ENCODE measurements around the gene ANKRD36. TPM values are rescaled to one million over a fixed set of nuclear protein-coding genes. Genes with fewer than 3 reads are reported as not detected.
A peak's percentile ranks its signal among the peaks of the same experiment; 100 is the strongest.
"Not testable (repeated sequence)": the region's sequence is repeated elsewhere in the genome, so short reads cannot be mapped to it uniquely, and the experiment has no call there.

Gene ANKRD36
- total and polyA plus RNA-seq, 2 of the 13 experiments (the other 11 are each of a cell fraction or from before 2014, with no cell fraction given): 6.4 to 27.3 TPM

GRCh38 chr2:97285187-97285586, 172.2 kb downstream of the ANKRD36 start:
- H4K20me1 ChIP-seq (ENCODE audit: insufficient read depth, low read length); H3K4me1 ChIP-seq (ENCODE audit: insufficient read depth, low read length); H3K4me2 ChIP-seq (ENCODE audit: low read depth, low read length); POLR2A ChIA-PET; FAIRE-seq; H2AFZ ChIP-seq (ENCODE audit: low read length); H3K4me3 ChIP-seq (replicated peaks in 1 of 3; ENCODE audit: insufficient read depth in 1 of 3, low read depth in 2 of 3, low read length in 3 of 3); H3K27me3 ChIP-seq (ENCODE audit: control insufficient read depth in 1 of 2, insufficient read depth in 2 of 2, low read length in 2 of 2); H3K36me3 ChIP-seq (replicated peaks in 1 of 2; ENCODE audit: control insufficient read depth in 1 of 2, insufficient read depth in 2 of 2, low read length in 2 of 2); CTCF ChIA-PET (ENCODE audit: low intra/inter-chr PET ratio, low total read pairs); ATAC-seq; BruUV-seq (replicated peaks); H3K9ac ChIP-seq (ENCODE audit: insufficient read depth, low read depth, low read length); H3K79me2 ChIP-seq (ENCODE audit: insufficient read depth, low read length); DNase-seq (ENCODE audit: low spot score); H3K9me3 ChIP-seq (ENCODE audit: low read length); H3K27ac ChIP-seq (ENCODE audit: extremely low read length, insufficient read depth, low read length); intact Hi-C loops (cut with micrococcal nuclease; ENCODE audit: unreplicated experiment); in situ Hi-C loops (cut with HindIII; ENCODE audit: extremely low pct_ligation_motif_present, low pct_unique_long_range_greater_than_20kb): not testable (repeated sequence)
- WGBS (ENCODE audit: low lambda C conversion rate): no CpG with 5 or more reads among the region's 2 CpGs

DNA sequence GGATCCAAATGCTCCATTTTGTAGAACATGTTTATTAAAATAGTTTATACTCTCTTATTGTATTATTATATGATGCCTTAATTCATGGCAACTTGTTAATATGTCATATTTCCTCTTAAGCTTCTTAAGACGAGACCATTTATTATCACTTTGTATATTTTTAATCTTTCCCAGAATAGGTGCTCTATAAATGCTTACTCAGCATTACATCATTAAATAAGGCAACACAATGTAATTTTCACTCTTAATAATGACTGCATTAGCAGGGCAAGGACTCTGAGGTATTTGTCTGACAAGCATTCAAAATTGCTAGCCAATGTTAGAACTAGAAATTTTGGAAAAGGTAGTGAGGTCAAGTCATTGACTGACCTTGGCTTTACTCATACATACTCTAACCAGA, 180.7 kb downstream of the ANKRD36 start:
- H3K4me2 ChIP-seq (ENCODE audit: low read depth, low read length); H2AFZ ChIP-seq (ENCODE audit: low read length); H3K79me2 ChIP-seq (ENCODE audit: insufficient read depth, low read length); BruUV-seq (replicated peaks); intact Hi-C loops (cut with micrococcal nuclease; ENCODE audit: unreplicated experiment); H3K4me3 ChIP-seq (replicated peaks in 1 of 3; ENCODE audit: insufficient read depth in 1 of 3, low read depth in 2 of 3, low read length in 3 of 3); ATAC-seq; H3K27me3 ChIP-seq (ENCODE audit: control insufficient read depth in 1 of 2, insufficient read depth in 2 of 2, low read length in 2 of 2); FAIRE-seq; H3K4me1 ChIP-seq (ENCODE audit: insufficient read depth, low read length); DNase-seq (ENCODE audit: low spot score); H4K20me1 ChIP-seq (ENCODE audit: insufficient read depth, low read length); POLR2A ChIA-PET; H3K27ac ChIP-seq (ENCODE audit: extremely low read length, insufficient read depth, low read length); H3K9ac ChIP-seq (ENCODE audit: insufficient read depth, low read depth, low read length); CTCF ChIA-PET (ENCODE audit: low intra/inter-chr PET ratio, low total read pairs); H3K9me3 ChIP-seq (ENCODE audit: low read length); H3K36me3 ChIP-seq (replicated peaks in 1 of 2; ENCODE audit: control insufficient read depth in 1 of 2, insufficient read depth in 2 of 2, low read length in 2 of 2); in situ Hi-C loops (cut with HindIII; ENCODE audit: extremely low pct_ligation_motif_present, low pct_unique_long_range_greater_than_20kb): not testable (repeated sequence)
- WGBS (ENCODE audit: low lambda C conversion rate): 28% methylated on average over 1 of the region's 1 CpG
- TF ChIP-seq MAFF (IDR thresholded peaks at IDR 0.05; ENCODE audit: low read depth, low read length) (peak; percentile 62), MAFK (conservative IDR thresholded peaks at IDR 0.05 in 1 of 2, IDR thresholded peaks at IDR 0.05 in 1 of 2; ENCODE audit: low read length in 2 of 2) (peak; percentile 46 to 50)

Small RNAs within 50 kb of the gene (small RNA-seq; reads per million reads assigned to genes)
- 0 reads per million in 3 experiments for gene RN7SL313P (ENCODE audit: insufficient read depth in 2 of 3, insufficient read length in 3 of 3, low read depth in 2 of 3, low replicate concordance in 1 of 3)

Other genes starting within 250 kb of the ANKRD36 start
- 11.3 and 25.9 TPM in 2 replicates for gene SEMA4C, start 243.1 kb upstream of the ANKRD36 start, total RNA-seq (2016; rRNA removed; fragmentation: Illumina TruSeq; extraction: Trizol)
- 46.6 and 69.2 TPM in 2 replicates for gene SEMA4C, start 243.1 kb upstream of the ANKRD36 start, polyA plus RNA-seq (2011; rRNA removed)
- not detected in 2 replicates for gene FAM178B, start 126.6 kb upstream of the ANKRD36 start, total RNA-seq (2016; rRNA removed; fragmentation: Illumina TruSeq; extraction: Trizol)
- not detected in 2 replicates for gene FAM178B, start 126.6 kb upstream of the ANKRD36 start, polyA plus RNA-seq (2011; rRNA removed)
- gene FAHD2B, start 18.3 kb upstream of the ANKRD36 start, total RNA-seq (2016; rRNA removed; fragmentation: Illumina TruSeq; extraction: Trizol): 6.4 and 7.2 TPM in 2 replicates
- gene FAHD2B, start 18.3 kb upstream of the ANKRD36 start, polyA plus RNA-seq (2011; rRNA removed): 6.7 and 11.9 TPM in 2 replicates

All from HepG2 (cell line).